Measurements from ENCODE around the gene RBBP8NL. TPM values are rescaled to one million over a fixed set of nuclear protein-coding genes. Genes with fewer than 3 reads are reported as not detected.

Gene RBBP8NL
- polyA plus RNA-seq, 3 donors = not detected

DNA sequence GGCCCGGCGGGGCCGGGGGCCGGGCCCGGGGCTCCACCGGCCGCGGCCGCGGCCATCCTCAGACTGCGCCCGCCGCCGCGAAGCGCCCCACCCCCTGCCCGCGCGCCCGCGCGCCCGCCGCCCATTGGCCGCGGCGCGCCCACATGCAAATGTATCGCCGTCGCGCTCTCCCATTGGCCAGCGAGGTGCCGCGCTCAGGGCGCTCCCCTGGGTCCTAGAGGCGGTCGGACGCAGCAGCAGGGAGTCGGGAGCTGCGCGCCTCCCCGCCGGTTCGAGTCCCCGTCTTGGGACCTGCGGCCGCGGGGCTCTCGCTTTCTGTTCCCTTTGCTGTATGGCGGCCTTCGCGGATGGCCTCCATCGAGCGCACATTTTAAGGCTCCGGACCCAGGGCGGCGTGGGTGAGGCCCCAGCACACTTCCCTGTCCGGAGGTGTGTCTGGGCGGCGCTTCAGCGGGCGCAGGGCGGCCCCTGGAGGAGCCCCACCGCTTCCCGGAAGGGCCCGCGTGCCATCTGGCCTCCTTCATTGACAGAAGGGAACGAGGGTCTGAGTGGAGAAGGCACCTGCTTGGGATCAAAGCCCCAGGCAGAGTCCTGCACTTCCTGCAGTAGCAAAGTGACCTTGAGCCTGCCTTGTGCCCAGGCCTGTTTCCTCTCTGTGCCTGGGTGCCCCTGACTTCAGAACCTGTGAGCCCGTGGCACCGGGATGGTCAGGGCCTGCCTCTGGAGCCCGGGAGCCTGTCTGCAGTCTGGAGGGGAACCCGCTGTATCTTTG lies 19.9 kb downstream of the RBBP8NL start, which contains the start of gene CABLES2:
TSS of gene CABLES2 (minus strand) at position 65 of the 772 bp plus-strand sequence. CDS start at position 56, 9 bp downstream.
- Histone ChIP-seq H3K27me3 (ENCODE audit: control insufficient read depth in 2 of 2, insufficient read depth in 2 of 2, low read length in 2 of 2) (peaks cover 0 to 3% of the 10 kb centered on the region in 2 donors), H2AFZ (ENCODE audit: insufficient read depth, low read depth, low read length, poor library complexity, severe bottlenecking) (peak within 1 kb of the TSS; percentile 86), H3K36me3 (replicated peaks in 1 of 2; ENCODE audit: control insufficient read depth in 1 of 2, insufficient read depth in 2 of 2, low read length in 2 of 2) (no peaks in the 10 kb centered on the region), H3K4me1 (ENCODE audit: control insufficient read depth in 1 of 2, insufficient read depth in 2 of 2, low read length in 2 of 2) (peaks cover 30 to 41% of the 10 kb centered on the region in 2 donors), H3K79me2 (ENCODE audit: insufficient read depth, low read length) (peaks cover 23% of the 10 kb centered on the region), H3K27ac (ENCODE audit: low read depth in 1 of 2, low read length in 2 of 2) (peak within 1 kb of the TSS; percentile 6 to 74), H3K9ac (ENCODE audit: insufficient read depth, low read length, poor library complexity, severe bottlenecking) (peak within 1 kb of the TSS; percentile 78), H3K4me2 (replicated peaks; ENCODE audit: extremely low read depth, low read length, poor library complexity, severe bottlenecking) (peak within 1 kb of the TSS; percentile 88), H3K4me3 (replicated peaks in 1 of 3; ENCODE audit: low read depth in 2 of 3, low read length in 3 of 3) (peak within 1 kb of the TSS; percentile 52 to 79 (median 54)), H4K20me1 (ENCODE audit: insufficient read depth, low read length) (peaks cover 10% of the 10 kb centered on the region), H3K9me3 (replicated peaks in 1 of 2; ENCODE audit: control insufficient read depth in 1 of 2, insufficient read depth in 1 of 2, low read length in 2 of 2) (no peaks in the 10 kb centered on the region)
- TF ChIP-seq, protein P1, sequence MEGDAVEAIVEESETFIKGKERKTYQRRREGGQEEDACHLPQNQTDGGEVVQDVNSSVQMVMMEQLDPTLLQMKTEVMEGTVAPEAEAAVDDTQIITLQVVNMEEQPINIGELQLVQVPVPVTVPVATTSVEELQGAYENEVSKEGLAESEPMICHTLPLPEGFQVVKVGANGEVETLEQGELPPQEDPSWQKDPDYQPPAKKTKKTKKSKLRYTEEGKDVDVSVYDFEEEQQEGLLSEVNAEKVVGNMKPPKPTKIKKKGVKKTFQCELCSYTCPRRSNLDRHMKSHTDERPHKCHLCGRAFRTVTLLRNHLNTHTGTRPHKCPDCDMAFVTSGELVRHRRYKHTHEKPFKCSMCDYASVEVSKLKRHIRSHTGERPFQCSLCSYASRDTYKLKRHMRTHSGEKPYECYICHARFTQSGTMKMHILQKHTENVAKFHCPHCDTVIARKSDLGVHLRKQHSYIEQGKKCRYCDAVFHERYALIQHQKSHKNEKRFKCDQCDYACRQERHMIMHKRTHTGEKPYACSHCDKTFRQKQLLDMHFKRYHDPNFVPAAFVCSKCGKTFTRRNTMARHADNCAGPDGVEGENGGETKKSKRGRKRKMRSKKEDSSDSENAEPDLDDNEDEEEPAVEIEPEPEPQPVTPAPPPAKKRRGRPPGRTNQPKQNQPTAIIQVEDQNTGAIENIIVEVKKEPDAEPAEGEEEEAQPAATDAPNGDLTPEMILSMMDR (IDR thresholded peaks at IDR 0.05) = no peak
- peak within 1 kb of the TSS in 6 of 7 donors; percentile 74 to 86 (median 81) for H3K27ac Mint-ChIP-seq
- H3K4me3 Mint-ChIP-seq = peak within 1 kb of the TSS; percentile 82 to 89
- no peaks in the 10 kb centered on the region for H3K9me3 Mint-ChIP-seq
- peaks cover 12 to 17% (median 13%) of the 10 kb centered on the region in 3 donors for H3K27me3 Mint-ChIP-seq (ENCODE audit: low read depth in 3 of 3)
- DNase-seq = peak; percentile 89 to 92 (median 90)
- peaks cover 4 to 9% of the 10 kb centered on the region in 2 donors for H3K36me3 Mint-ChIP-seq
- intact Hi-C loops (cut with micrococcal nuclease) = loop anchor here (2.0 to 10.0 kb wide), 5 partner anchors 21 to 390 kb away; partner anchors contain the start of genes MRGBP (in 2 of the 2), OSBPL2 (in 1 of the 2) and RPS21 (in 1 of the 2)
- peaks cover 34% of the 10 kb centered on the region for H3K4me1 Mint-ChIP-seq
- WGBS (ENCODE audit: insufficient coverage) = 6% methylated on average over 73 of the region's 73 CpGs

DNA sequence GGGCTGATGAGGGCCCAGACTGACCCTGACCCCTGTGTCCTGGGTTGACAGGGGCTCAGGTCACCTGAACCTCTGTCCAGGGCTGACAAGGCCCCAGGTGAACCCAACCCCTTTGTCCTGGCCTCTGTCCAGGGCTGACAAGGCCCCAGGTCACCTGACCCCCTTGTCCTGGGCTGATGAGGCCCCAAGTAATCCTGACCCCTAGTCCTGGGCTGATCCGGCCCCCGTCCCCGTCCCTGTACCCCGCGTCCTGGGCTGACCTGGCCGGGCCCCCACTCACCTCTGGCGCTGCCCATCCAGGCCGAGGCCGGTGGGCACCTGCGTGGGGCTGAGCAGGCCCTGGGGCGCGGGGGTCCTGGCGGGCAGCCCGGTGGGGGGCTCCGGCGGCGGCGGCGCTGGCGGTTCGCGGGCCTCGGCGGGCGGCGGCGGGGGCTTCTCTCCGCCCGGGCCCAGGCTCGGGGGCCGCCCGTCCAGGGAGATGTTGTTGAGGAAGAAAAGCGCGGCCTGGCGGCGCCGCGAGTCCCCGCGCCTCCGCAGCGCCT lies 20.6 kb downstream of the RBBP8NL start:
- H3K9ac ChIP-seq (ENCODE audit: insufficient read depth, low read length, poor library complexity, severe bottlenecking) = peak overlapping the region; percentile 78
- H3K27me3 Mint-ChIP-seq (ENCODE audit: low read depth in 3 of 3) = peaks cover 12 to 17% (median 13%) of the 10 kb centered on the region in 3 donors
- H3K79me2 ChIP-seq (ENCODE audit: insufficient read depth, low read length) = peaks cover 23% of the 10 kb centered on the region
- H3K9me3 ChIP-seq (replicated peaks in 1 of 2; ENCODE audit: control insufficient read depth in 1 of 2, insufficient read depth in 1 of 2, low read length in 2 of 2) = no peaks in the 10 kb centered on the region
- peaks cover 4 to 11% of the 10 kb centered on the region in 2 donors for H3K36me3 Mint-ChIP-seq
- no peaks in the 10 kb centered on the region for H3K36me3 ChIP-seq (replicated peaks in 1 of 2; ENCODE audit: control insufficient read depth in 1 of 2, insufficient read depth in 2 of 2, low read length in 2 of 2)
- peak overlapping the region in 4 of 7 donors; percentile 57 to 76 (median 68) for H3K27ac Mint-ChIP-seq
- peak overlapping the region; percentile 88 for H3K4me2 ChIP-seq (replicated peaks; ENCODE audit: extremely low read depth, low read length, poor library complexity, severe bottlenecking)
- intact Hi-C loops (cut with micrococcal nuclease) = loop anchor here (2.0 to 10.0 kb wide), 5 partner anchors 20 to 391 kb away; partner anchors contain the start of genes MRGBP (in 2 of the 2), OSBPL2 (in 1 of the 2) and RPS21 (in 1 of the 2)
- peaks cover 34% of the 10 kb centered on the region for H3K4me1 Mint-ChIP-seq
- 2% methylated on average over 41 of the region's 42 CpGs for WGBS (ENCODE audit: insufficient coverage)
- peak overlapping the region; percentile 52 to 79 (median 54) for H3K4me3 ChIP-seq (replicated peaks in 1 of 3; ENCODE audit: low read depth in 2 of 3, low read length in 3 of 3)
- H2AFZ ChIP-seq (ENCODE audit: insufficient read depth, low read depth, low read length, poor library complexity, severe bottlenecking) = peak overlapping the region; percentile 46
- peaks cover 0 to 3% of the 10 kb centered on the region in 2 donors for H3K27me3 ChIP-seq (ENCODE audit: control insufficient read depth in 2 of 2, insufficient read depth in 2 of 2, low read length in 2 of 2)
- peak overlapping the region; percentile 1 to 70 for H3K27ac ChIP-seq (ENCODE audit: low read depth in 1 of 2, low read length in 2 of 2)
- H3K4me3 Mint-ChIP-seq = peak overlapping the region; percentile 72 to 79
- TF ChIP-seq, protein P1 (IDR thresholded peaks at IDR 0.05) = no peak
- no peaks in the 10 kb centered on the region for H3K9me3 Mint-ChIP-seq
- H4K20me1 ChIP-seq (ENCODE audit: insufficient read depth, low read length) = peaks cover 10% of the 10 kb centered on the region
- DNase-seq = no peak
- H3K4me1 ChIP-seq (ENCODE audit: control insufficient read depth in 1 of 2, insufficient read depth in 2 of 2, low read length in 2 of 2) = peaks cover 30 to 41% of the 10 kb centered on the region in 2 donors
